GM23338 (cell line): Measurements from ENCODE around the gene CDK13. TPM values are rescaled to one million over a fixed set of nuclear protein-coding genes. Genes with fewer than 3 reads are reported as not detected.

ENCODE experiments used
- ATAC-seq: fragments of 200-7000 bp; cut with Tn5 transposase; 3 replicates; pipeline ENCODE4 v1.9.1; 2020
- DNase-seq: peaks from one replicate; pipeline ENCODE4 v3.0.0-alpha.2; 2015; ENCODE audit warnings: low spot score
- H2AFZ ChIP-seq: fragments of 200-600 bp; sonication (generic); 2 replicates; pipeline ENCODE4 v1.8.0; 2016; ENCODE audit warnings: antibody characterized with exemption, mild to moderate bottlenecking, moderate library complexity
- H3F3A ChIP-seq: fragments of 200-600 bp; sonication (generic); replicated peaks from 2 replicates; pipeline ENCODE4 v1.8.0; 2017; ENCODE audit warnings: antibody characterized with exemption, mixed run types, low read depth
- H3K27ac ChIP-seq: fragments of 200-600 bp; sonication (generic); 2 replicates; pipeline ENCODE4 v1.6.1; 2016; ENCODE audit warnings: low read depth
- H3K27me3 ChIP-seq: fragments of 200-600 bp; sonication (generic); 2 replicates; pipeline ENCODE4 v1.8.0; 2016; ENCODE audit warnings: mild to moderate bottlenecking, mixed run types, moderate library complexity; ENCODE audit not compliant: insufficient read depth
- H3K36me3 ChIP-seq: fragments of 200-600 bp; sonication (generic); 2 replicates; pipeline ENCODE4 v1.8.0; 2016; ENCODE audit warnings: mild to moderate bottlenecking; ENCODE audit not compliant: insufficient read depth
- H3K4me1 ChIP-seq: fragments of 200-600 bp; sonication (generic); 2 replicates; pipeline ENCODE4 v1.8.0; 2016; ENCODE audit warnings: mild to moderate bottlenecking, moderate library complexity; ENCODE audit not compliant: insufficient read depth
- H3K4me2 ChIP-seq: fragments of 200-600 bp; sonication (generic); 2 replicates; pipeline ENCODE4 v1.7.1; 2017; ENCODE audit warnings: mixed run types
- H3K4me3 ChIP-seq: fragments of 200-600 bp; sonication (generic); 2 replicates; pipeline ENCODE4 v1.6.1; 2016; ENCODE audit warnings: mixed run types
- H3K79me2 ChIP-seq: fragments of 200-600 bp; sonication (generic); replicated peaks from 2 replicates; pipeline ENCODE4 v1.8.0; 2017; ENCODE audit warnings: mild to moderate bottlenecking; ENCODE audit not compliant: insufficient read depth
- H3K9me2 ChIP-seq: fragments of 200-600 bp; sonication (generic); 2 replicates; pipeline ENCODE4 v1.8.0; 2017; ENCODE audit not compliant: insufficient read depth
- H4K20me1 ChIP-seq: fragments of 200-600 bp; sonication (generic); replicated peaks from 2 replicates; pipeline ENCODE4 v1.8.0; 2017; ENCODE audit warnings: mild to moderate bottlenecking; ENCODE audit not compliant: insufficient read depth
- H3K27ac Mint-ChIP-seq: 2 replicates; pipeline ENCODE4 v1.8.0; 2020; ENCODE audit warnings: inconsistent platforms, mild to moderate bottlenecking, moderate library complexity, mixed read lengths
- H3K27me3 Mint-ChIP-seq: 3 replicates; pipeline ENCODE4 v1.8.0; 2022; ENCODE audit warnings: low read depth, mild to moderate bottlenecking, moderate library complexity, mixed read lengths, inconsistent platforms; ENCODE audit not compliant: insufficient read depth, poor library complexity
- H3K36me3 Mint-ChIP-seq: 3 replicates; pipeline ENCODE4 v1.8.0; 2021; ENCODE audit warnings: low read depth, mild to moderate bottlenecking, inconsistent platforms, moderate library complexity, mixed read lengths
- H3K4me1 Mint-ChIP-seq: 3 replicates; pipeline ENCODE4 v1.8.0; 2020; ENCODE audit warnings: mild to moderate bottlenecking, inconsistent platforms, mixed read lengths
- H3K4me3 Mint-ChIP-seq: 3 replicates; pipeline ENCODE4 v1.8.0; 2021; ENCODE audit warnings: moderate library complexity, mild to moderate bottlenecking, inconsistent platforms, mixed read lengths
- H3K9me3 Mint-ChIP-seq: 3 replicates; pipeline ENCODE4 v1.8.0; 2020; ENCODE audit warnings: moderate library complexity, mild to moderate bottlenecking, inconsistent platforms, mixed read lengths
- CREB1 ChIP-seq: fragments of 250-450 bp; sonication (Bioruptor Pico); IDR thresholded peaks from 2 replicates; pipeline ENCODE4 v1.5.0; 2020; ENCODE audit warnings: low read depth, mild to moderate bottlenecking, moderate library complexity
- CTCF ChIP-seq, 2 experiments: fragments of 200-600 bp in 1 of 2; sonication (generic) in 1 of 2; conservative IDR thresholded peaks; 2 replicates each; pipeline versions ENCODE4 v1.5.1 to v1.6.1; 2016 to 2017; ENCODE audit warnings: antibody characterized with exemption in 2 of 2, low read depth in 2 of 2, mild to moderate bottlenecking in 2 of 2, moderate library complexity in 1 of 2
- ETS1 ChIP-seq: IDR thresholded peaks from 2 replicates; pipeline ENCODE4 v1.6.1; 2016; ENCODE audit warnings: antibody characterized with exemption
- EZH2 ChIP-seq: fragments of 200-600 bp; sonication (generic); IDR thresholded peaks from one replicate; pipeline ENCODE4 v1.8.0; 2017; ENCODE audit warnings: antibody characterized with exemption, mild to moderate bottlenecking, low read depth; ENCODE audit not compliant: unreplicated experiment
- EZH2phosphoT487 ChIP-seq: fragments of 200-600 bp; sonication (generic); IDR thresholded peaks from one replicate; pipeline ENCODE4 v1.8.1; 2018; ENCODE audit warnings: antibody characterized with exemption; ENCODE audit not compliant: unreplicated experiment
- JUNB ChIP-seq: IDR thresholded peaks from one replicate; pipeline ENCODE4 v1.6.1; 2016; ENCODE audit warnings: antibody characterized with exemption; ENCODE audit not compliant: unreplicated experiment
- NANOG ChIP-seq: IDR thresholded peaks from 2 replicates; pipeline ENCODE4 v1.6.1; 2016; ENCODE audit warnings: antibody characterized with exemption, borderline replicate concordance
- POLR2AphosphoS5 ChIP-seq: IDR thresholded peaks from 2 replicates; pipeline ENCODE4 v1.6.1; 2016; ENCODE audit warnings: antibody characterized with exemption, low read depth
- REST ChIP-seq: IDR thresholded peaks from one replicate; pipeline ENCODE4 v1.6.1; 2018; ENCODE audit warnings: antibody characterized with exemption; ENCODE audit not compliant: unreplicated experiment
- STAT1 ChIP-seq: IDR thresholded peaks from one replicate; pipeline ENCODE4 v1.6.1; 2016; ENCODE audit warnings: antibody characterized with exemption; ENCODE audit not compliant: unreplicated experiment
- ZNF114 ChIP-seq: fragments of 250-450 bp; sonication (Bioruptor Pico); IDR thresholded peaks from 2 replicates; pipeline ENCODE4 v1.5.0; 2020; ENCODE audit warnings: mild to moderate bottlenecking, moderate library complexity
- ZNF331 ChIP-seq: fragments of 250-450 bp; sonication (Bioruptor Pico); IDR thresholded peaks from 2 replicates; pipeline ENCODE4 v1.5.0; 2020; ENCODE audit warnings: low read depth, mild to moderate bottlenecking, moderate library complexity
- ZNF462 ChIP-seq: fragments of 250-450 bp; sonication (Bioruptor Pico); IDR thresholded peaks from 2 replicates; pipeline ENCODE4 v1.5.0; 2020; ENCODE audit warnings: mild to moderate bottlenecking, moderate library complexity
- polyA plus RNA-seq: library from polyadenylated mRNA; unstranded; fragments of >200 nt; fragmentation: Nextera tagmentation; extraction: Ambion mirVana; gene quantifications from 2 replicates; pipeline ENCODE4 v1.2.1, GENCODE V29; 2016
- total RNA-seq: library from RNA; depleted of rRNA; stranded (reverse); fragments of >200 nt; shearing (Covaris generic); gene quantifications from 2 replicates; pipeline ENCODE4 v1.2.3, GENCODE V29; 2014

The CDK13 gene
- total and polyA plus RNA-seq, 2 experiments from 2014 or later: 39.4 to 80.2 TPM

GRCh38 chr7:39936761-39937160 lies 13.3 kb upstream of the CDK13 start:
- H2AFZ ChIP-seq: no peak overlapping the region
- no peaks in the 10 kb centered on the region for H4K20me1 ChIP-seq
- no peaks in the 10 kb centered on the region for H3K79me2 ChIP-seq
- H3K27ac ChIP-seq: no peak overlapping the region
- no peak for ATAC-seq
- H3K27me3 Mint-ChIP-seq: peaks cover 1% of the 10 kb centered on the region
- no peak overlapping the region for H3K4me2 ChIP-seq
- H3K4me3 ChIP-seq: no peak overlapping the region
- no peak for TF ChIP-seq ZNF462 (CRISPR knock-in tag)
- TF ChIP-seq ZNF114 (CRISPR knock-in tag): no peak
- TF ChIP-seq POLR2AphosphoS5: no peak
- TF ChIP-seq EZH2: no peak
- TF ChIP-seq NANOG: no peak
- no peak for TF ChIP-seq CTCF (conservative IDR thresholded peaks at IDR 0.05; ENCODE audit: low read depth in 2 of 2)
- TF ChIP-seq ETS1: no peak
- TF ChIP-seq JUNB: no peak
- no peak for TF ChIP-seq REST
- no peak for TF ChIP-seq EZH2phosphoT487
- TF ChIP-seq ZNF331 (CRISPR knock-in tag): no peak
- no peak for TF ChIP-seq CREB1
- no peak for TF ChIP-seq STAT1
- H3F3A ChIP-seq: no peaks in the 10 kb centered on the region
- no peaks in the 10 kb centered on the region for H3K4me1 Mint-ChIP-seq
- H3K4me3 Mint-ChIP-seq: no peak overlapping the region
- H3K36me3 ChIP-seq: no peaks in the 10 kb centered on the region
- no peak overlapping the region for H3K27ac Mint-ChIP-seq
- no peaks in the 10 kb centered on the region for H3K36me3 Mint-ChIP-seq
- DNase-seq: no peak
- H3K9me3 Mint-ChIP-seq: no peaks in the 10 kb centered on the region; the same call in 2 of the 3 replicates
- H3K4me1 ChIP-seq: peaks cover 4% of the 10 kb centered on the region
- H3K9me2 ChIP-seq: no peaks in the 10 kb centered on the region
- H3K27me3 ChIP-seq: no peaks in the 10 kb centered on the region
